Breast epithelium (tissue), 3 donors: ENCODE data around the gene MFN2.
"Not testable (repeated sequence)": the region's sequence is repeated elsewhere in the genome, so short reads cannot be mapped to it uniquely, and the experiment has no call there.

Experiments used
- POLR2A ChIP-seq: fragments of 450-650 bp; IDR thresholded peaks from one replicate; pipeline ENCODE4 v1.6.1; 2016; ENCODE audit warnings: antibody characterized with exemption, mild to moderate bottlenecking, moderate library complexity
- POLR2AphosphoS5 ChIP-seq, 3 donors: sonication (generic); formaldehyde crosslinking; IDR thresholded peaks; one replicate each; pipeline ENCODE4 v1.6.1; 2017; ENCODE audit warnings: antibody characterized with exemption in 3 of 3
- TF ChIP-seq, protein P1 (sequence below), 3 donors: fragments of 450-650 bp; IDR thresholded peaks; one replicate each; pipeline ENCODE4 v1.5.1; 2016 to 2017; ENCODE audit warnings: antibody characterized with exemption in 3 of 3, mild to moderate bottlenecking in 3 of 3, moderate library complexity in 3 of 3

DNA sequence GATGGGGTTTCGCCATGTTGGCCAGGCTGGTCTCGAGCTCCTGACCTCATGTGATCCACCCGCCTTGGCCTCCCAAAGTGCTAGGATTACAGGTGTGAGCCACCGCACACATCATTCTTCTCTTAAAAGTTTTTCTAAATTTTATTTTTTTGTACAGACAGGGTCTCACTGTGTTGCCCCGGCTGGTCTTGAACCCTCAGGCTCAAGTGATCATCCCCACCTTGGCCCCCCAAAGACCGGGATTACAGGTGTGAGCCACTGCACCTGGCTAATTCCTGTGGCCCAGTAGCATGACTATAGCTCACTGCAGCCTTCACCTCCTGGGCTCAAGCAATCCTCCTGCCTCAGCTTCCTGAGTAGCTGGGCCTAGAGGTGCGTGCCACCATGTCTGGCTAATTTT is 40.5 kb upstream of the MFN2 start:
- TF ChIP-seq POLR2A; POLR2AphosphoS5 (IDR thresholded peaks at IDR 0.05): not testable (repeated sequence)
- TF ChIP-seq, protein P1, sequence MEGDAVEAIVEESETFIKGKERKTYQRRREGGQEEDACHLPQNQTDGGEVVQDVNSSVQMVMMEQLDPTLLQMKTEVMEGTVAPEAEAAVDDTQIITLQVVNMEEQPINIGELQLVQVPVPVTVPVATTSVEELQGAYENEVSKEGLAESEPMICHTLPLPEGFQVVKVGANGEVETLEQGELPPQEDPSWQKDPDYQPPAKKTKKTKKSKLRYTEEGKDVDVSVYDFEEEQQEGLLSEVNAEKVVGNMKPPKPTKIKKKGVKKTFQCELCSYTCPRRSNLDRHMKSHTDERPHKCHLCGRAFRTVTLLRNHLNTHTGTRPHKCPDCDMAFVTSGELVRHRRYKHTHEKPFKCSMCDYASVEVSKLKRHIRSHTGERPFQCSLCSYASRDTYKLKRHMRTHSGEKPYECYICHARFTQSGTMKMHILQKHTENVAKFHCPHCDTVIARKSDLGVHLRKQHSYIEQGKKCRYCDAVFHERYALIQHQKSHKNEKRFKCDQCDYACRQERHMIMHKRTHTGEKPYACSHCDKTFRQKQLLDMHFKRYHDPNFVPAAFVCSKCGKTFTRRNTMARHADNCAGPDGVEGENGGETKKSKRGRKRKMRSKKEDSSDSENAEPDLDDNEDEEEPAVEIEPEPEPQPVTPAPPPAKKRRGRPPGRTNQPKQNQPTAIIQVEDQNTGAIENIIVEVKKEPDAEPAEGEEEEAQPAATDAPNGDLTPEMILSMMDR (IDR thresholded peaks at IDR 0.05), result not testable (repeated sequence)
